GOT3 (cell line): ENCODE measurements around the gene HSPD1.
"Not testable (repeated sequence)": the region's sequence is repeated elsewhere in the genome, so short reads cannot be mapped to it uniquely, and the experiment has no call there.

ENCODE experiments used
- DNase-seq: peaks from one replicate; lab custom pipeline; 2025; ENCODE audit warnings: mixed read lengths; lab: John Stamatoyannopoulos, UW

The HSPD1 gene

DNA sequence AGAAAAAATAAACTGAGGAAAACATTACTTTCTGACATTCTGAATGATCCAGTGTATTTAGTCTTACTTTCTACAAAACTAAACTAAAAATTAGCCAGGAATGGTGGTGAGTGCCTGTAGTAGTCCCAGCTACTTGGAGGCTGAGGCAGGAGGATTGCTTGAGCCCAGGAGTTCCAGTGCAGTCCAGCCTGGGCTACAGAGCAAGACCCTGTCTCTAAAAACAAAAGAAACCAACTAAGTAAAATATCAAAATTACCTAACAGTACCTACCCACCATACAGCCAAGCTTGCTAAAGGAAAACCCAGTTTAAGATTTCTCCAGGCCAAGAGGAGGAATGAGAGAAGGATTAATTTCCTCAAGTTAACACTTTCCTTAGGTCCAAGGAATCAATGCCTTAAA is 2.9 kb downstream of the HSPD1 start:
- no peak for DNase-seq

DNA sequence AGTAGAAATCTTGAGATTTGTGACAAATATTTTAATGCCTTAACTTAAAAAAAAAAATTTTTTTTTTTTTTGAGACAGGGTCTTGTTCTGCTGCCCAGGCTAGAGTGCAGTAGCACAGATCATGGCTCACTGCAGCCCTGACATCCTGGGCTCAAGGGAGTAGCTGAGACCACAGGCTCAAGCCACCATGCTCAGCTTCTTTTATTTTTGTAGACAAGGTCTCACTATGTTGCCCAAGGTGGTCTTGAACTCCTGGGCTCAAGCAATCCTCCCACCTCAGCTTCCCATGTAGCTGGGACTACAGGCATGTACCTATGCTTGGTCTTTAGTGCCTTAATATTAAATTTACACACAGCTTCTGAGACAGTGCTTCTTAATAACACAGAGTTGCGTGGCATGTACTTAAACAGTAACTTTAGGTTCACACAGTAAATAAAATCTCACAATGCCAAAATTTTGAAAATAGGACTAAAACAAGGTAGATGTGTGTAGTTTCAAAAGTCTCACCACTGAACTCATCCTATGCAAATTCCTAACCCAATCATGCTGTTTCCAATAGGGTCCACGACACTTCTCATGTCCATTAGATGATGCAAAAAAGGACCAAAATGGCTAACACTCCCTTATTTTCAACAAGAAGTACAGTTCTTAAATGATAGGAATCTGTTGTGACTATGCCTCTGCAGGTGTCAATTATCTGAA is 4.1 kb downstream of the HSPD1 start:
- no peak for DNase-seq

DNA sequence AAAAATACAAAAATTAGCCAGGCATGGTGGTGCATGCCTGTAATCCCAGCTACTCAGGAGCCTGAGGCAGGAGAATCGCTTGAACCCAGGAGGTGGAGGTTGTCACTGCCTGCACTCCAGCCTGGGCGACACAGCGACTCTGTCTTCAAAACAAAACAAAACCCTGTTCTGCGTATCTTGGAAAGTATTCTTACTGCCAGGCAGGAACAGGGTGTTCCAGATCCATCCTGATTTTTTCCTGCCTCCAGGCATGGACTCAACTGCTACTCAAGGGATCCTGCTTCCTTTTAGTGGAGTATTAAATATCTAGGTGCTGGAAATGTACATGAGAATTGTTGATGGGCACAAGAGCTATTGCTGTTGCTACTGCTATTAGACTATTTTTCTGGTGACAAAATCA is 12.3 kb downstream of the HSPD1 start:
- DNase-seq, result no peak

DNA sequence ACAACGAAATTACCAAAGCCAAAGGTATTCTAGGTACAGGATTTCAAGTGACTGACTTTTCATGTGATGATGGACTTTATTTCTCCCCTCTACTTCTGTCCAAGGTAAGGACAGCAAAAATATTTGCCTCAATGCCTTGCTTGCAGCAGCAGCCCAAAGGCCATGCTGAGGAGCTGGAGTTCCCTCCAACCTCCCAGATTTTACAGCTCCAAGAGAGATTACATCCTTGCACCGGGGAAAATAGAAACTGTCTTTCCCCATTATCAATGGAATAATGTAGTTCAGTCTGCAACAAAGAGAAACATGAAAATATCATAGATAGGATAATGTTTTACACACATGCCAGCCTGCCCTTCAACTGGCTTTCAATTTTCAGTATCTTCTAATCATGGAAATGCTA is 13.5 kb downstream of the HSPD1 start:
- no peak for DNase-seq

DNA sequence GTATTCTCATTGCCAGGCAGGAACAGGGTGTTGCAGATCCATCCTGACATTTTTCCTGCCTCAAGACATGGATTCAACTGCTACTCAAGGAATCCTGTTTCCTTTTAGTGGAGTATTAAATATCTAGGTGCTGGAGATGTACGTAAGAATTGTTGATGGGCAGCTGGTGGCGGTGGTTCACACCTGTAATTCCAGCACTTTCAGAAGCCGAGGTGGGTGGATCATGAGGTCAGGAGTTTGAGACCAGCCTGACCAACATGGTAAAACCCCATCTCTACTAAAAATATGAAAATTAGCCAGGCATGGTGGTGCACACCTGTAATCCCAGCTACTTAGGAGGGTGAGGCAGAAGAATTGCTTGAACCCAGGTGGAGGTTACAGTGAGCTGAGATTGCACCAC is 15.4 kb downstream of the HSPD1 start:
- DNase-seq, result not testable (repeated sequence)

DNA sequence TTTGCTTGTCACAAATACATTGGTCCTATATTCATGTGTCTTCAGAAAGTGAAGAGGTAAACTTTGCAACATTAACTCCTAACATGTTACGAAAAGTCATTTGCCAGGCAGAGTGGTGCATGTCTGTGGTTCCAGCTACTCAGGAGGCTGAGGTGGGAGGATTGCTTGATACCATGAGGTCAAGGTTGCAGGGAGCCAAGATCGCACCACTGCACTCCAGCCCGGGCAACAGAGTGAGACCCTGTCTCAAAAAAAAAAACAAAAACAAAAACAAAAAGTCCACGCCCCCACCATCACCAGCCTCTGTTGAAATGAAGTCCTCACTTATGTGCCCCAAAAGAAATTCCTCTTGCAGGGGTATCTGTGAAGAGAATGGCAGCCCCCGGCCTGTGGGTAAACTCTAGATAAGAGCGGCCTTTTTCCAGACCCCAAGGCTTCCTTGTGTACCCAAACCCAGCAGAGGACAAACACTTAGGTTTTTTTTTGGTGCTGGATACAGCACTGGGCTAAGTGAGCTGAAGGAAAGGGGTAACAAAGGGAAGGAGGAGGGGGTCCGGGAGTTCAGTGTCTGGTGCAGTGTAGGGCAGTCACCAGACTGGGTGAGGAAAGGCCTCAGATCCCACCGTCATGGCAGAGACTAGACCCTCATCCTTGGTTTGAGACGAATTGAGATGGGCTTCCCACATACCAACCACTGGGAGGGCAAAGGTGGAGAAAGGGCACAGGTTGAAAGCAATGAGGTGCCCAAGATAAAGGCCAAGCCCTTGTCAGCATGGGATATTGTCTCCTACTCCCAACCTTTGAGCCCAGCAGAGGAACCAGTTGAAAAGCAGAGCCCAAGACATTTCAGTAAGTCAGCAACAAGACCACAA is 19.2 kb downstream of the HSPD1 start:
- no peak for DNase-seq

DNA sequence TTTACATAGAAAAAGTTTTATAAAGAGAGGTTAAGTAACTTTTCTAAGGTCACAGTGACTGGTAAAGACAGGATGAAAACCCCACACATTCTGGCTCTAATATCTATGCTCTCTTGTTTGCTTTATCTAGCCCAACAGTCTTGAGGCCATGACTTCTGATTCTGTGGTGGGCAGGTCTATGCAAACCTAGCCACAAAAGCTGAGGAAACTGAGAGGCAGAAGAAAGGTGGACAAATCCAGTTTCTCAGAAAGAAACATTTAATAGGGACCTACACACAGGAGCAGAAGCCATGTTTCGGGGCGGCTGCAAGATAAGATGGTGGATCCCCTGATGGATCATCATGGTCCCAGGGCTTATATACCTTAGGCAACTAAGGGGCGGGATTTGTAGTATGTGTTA is 21.8 kb downstream of the HSPD1 start:
- no peak for DNase-seq

DNA sequence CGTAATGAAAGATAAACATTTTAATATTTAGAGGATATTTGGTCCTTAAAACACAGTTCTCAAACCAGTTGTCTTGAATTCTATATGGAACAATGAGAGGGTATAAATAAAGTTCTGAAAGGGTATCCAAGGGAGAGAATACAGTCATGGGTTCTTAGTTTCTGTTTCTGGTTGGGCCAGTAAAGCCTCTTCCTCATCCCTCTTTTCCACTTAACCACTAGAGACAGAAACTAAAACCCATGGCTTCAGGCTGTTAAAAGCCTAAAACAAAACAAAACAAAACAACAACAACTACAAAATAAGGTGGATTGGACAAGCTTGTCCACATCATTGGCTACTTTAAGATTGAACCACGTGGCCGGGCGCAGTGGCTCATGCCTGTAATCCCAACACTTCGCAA is 27.5 kb downstream of the HSPD1 start:
- DNase-seq, result no peak

DNA sequence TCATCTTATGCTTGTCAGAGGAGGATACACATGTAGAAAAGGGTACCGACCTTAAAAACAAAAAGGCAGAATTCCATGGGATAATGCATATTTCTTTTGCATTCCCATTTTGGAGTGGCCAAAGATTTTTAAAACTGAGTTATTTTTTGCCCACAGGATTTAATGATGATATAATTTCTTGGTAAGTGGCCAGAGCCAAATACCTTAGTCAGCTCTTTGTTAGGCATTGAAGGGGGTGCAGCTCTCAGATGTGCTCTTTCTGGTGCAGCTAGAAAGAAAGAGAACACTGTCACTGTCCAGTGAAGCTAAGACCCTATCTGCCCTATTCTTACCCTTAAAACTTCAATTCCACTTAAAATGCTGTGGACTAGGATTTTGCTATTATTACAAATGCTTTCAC is 35.5 kb downstream of the HSPD1 start:
- DNase-seq, result no peak

DNA sequence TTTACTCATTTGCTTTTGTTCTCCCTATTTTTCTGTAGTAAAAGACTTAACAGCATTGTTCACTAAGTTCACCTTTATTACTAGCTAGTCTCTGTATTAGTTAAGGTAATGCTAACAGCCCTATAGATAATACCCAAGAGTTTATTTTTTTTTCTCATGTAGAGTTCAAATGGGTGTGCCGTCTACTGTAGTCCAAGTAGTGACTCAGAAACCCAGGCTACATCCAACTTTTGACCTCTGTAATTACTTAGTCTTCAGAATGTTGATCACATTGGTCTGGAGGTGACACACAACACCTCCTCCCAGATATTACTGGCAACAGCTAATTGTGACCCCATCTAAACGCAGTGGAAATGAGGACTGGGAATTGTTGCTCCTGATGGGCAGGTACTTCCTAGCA is 38.6 kb downstream of the HSPD1 start:
- no peak for DNase-seq

DNA sequence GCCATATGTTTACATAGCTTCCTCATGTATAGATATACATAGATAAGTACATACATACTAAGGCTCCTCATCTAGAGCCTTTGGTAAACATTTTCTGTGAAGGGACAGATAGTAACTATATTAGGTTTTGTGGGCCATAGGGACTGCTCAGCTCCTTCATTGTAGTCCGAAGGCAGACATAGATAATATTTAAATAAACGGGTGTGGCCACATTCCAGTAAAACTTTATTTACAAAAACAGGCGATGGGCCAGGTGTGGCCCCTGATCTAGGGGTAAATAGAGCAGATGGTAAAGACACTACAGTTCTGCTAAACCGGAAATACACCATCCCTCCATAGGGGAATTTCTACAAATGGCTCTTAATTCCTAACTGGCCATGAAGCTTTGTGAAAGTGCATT is 39.0 kb downstream of the HSPD1 start:
- no peak for DNase-seq

DNA sequence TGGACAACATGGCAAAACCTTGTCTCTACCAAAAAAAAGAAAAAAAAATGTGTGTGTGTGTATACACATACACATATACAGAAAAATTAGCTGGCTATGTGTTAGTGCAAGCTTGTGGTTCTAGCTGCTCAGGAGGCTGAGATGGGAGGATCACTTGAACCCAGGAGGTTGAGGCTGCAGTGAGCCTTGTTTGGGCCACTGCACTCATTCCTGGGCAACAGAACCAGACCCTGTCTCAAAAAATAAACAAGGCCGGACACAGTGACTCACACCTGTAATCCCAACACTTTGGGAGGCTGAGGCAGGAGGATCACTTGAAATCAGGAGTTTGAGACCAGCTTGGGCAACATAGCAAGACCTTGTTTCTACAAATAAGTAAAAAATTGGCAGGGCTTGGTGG is 44.2 kb downstream of the HSPD1 start:
- DNase-seq, result no peak

DNA sequence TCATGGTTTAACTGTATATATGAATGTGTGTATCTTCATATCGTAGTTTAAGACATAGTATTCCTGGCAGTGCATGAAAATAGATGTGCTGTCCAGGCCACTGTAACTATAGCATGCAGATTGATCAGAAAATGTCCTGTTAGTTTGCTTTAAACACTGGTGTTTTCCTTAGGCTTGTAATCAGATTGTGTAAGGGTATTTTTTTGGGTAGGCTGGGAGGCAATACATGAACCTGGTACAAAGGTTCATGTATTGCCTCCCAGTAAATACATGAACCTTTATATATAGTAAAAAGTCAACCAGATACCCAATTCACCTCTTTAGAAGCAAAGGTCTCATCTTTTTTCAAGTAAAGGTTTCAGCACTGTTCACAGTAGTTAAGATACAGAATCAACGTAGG is 44.7 kb downstream of the HSPD1 start:
- no peak for DNase-seq

DNA sequence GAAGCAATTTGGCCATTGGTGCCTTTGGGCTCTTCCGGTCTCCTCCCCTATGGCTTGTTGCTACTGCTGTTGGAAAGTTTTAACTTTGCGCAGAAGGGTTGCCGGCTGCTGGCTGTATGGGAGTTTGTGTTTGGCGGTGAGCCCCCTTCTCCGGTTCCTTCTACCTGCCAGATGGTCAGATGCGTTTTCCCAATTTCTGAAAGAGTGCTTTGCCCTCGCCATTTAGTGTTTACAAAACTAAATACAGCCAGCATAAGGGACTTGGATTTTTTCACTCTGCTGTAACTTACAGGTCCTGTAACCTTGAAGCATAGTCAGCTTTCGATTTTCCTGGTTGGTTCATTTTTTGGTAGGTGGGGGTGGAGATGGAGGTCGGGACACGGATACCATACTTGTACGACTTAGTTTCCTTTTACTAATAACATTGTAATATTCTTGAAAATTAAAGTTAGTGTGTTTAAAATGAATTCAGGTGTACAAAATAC is 45.7 kb downstream of the HSPD1 start:
- DNase-seq, result no peak

DNA sequence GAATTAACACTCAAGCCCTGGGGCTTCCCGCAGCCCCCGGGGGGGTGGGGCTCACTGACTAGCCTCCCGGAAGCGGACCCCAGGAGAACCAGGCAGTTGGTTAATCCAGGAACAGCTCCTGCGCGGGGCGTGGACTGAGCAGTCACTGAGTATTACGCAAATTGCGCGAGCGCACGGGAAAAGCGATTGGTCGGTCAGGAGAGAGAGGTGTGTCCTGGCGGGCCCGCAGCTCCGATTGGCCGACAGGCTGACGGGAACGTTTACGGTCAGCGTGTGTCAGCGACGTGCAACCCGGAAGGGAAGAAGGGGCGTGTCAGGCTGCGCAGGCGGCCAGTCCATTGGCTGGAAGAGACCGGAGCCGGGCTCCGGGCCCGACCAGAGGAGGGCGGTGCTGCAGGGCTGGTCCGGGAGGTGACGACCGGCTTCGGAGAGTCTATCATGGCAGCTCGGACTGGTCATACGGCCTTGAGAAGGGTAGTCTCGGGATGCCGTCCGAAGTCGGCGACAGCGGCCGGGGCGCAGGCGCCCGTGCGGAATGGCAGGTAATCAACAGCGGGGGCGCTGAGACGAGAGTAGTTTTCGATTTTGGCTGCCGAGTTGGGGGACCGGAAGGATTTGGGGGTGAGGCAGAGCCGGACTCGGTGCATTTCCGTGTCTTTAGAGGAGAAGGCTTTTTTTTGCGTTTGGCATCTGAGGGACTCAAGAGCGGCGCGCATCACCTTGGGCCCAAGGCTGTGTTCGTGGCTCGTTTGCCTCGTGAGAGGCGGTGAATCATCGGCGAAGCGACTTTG is 46.3 kb downstream of the HSPD1 start, which contains the start of gene COQ10B:
Gene COQ10B, plus strand, starts transcription at position 430 of the 791 bp plus-strand sequence. Its CDS starts 9 bp downstream, at position 439.
- peak; percentile 97 for DNase-seq

DNA sequence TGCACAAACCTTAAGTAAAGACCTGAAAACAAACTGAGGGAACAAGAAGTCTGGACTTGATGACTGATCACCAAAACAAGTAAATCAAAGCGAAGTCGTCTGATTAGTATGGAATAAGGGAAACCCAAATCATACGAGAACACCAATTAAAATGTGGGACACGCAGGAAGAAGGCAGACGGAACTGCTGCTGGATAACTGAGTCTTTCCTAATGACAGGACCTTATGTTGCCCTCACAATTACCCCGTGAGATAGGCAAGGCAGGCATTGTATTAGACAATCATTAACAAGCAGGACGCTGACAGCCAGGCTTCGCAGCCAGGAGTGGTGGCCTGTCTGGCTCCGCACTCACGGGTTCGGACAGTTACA is 46.9 kb downstream of the HSPD1 start:
- no peak for DNase-seq

DNA sequence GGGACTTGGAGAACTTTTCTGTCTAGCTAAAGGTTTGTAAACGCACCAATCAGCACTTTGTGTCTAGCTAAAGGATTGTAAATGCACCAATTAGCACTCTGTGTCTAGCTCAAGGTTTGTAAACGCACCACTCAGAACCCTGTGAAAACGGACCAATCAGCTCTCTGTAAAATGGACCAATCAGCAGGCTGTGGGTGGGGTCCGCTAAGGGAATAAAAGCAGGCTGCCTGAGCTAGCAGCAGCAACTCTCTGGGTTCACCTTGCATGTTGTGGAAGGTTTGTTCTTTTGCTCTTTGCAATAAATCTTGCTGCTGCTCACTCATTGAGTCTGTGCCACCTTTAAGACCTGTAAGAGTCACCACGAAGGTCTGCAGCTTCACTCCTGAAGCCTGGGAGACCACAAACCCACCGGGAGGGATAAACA is 48.7 kb downstream of the HSPD1 start:
- DNase-seq, result not testable (repeated sequence)

DNA sequence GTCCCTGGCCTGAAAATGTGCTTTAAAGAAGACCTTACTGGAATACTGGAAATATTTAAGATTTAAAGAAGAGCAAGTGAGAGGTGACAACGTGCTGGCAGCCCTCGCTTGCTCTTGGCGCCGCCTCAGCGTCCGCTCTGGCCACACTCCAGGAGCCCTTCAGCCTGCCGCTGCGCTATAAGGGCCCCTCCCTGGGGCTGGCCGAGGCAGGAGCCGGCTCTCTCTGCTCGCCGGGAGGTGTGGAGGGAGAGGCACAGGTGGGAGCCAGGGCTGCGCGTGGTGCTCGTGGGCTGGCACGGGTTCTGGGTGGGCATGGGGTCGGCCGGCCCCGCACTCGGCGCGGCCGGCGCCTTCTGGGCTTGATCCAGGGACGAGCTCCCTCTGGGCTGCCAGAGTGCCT is 49.2 kb downstream of the HSPD1 start:
- DNase-seq, result no peak

DNA sequence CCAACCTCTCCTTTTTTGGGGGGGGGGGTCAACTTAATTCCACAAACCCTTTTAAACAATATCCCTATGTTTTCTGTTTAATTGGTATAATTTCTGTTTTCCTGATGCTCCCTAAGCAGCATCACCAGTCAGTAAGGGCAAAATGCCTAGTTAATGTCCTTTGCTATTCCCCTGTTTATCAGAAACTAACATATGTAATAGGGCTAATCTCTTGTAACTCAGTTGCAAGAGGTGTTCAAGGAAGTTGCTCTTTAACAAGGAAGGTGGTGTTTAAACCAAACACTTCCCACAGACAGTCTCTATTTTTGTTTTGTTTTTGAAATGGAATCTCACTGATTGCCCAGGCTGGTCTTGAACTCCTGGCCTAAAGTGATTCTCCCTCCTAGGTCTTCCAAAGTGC is 52.8 kb downstream of the HSPD1 start:
- DNase-seq, result no peak

DNA sequence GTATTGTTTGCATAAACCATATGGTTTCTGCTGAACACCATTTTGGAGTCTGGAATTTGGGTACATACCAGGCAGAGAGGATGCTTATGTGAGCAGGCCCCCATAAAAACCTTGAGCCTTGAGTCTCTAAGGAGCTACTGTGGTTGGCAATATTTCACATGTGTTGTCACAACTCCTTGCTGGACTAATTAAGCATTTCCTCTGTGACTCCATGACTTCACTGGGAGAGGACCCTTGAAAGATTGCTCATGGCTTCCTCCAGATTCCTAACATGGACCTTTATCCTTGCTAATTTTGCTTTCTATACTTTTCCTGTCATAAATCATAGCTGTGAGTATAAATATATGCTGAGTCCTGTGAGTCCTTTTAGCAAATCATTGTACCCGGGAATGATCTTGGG is 53.9 kb downstream of the HSPD1 start:
- DNase-seq, result no peak

DNA sequence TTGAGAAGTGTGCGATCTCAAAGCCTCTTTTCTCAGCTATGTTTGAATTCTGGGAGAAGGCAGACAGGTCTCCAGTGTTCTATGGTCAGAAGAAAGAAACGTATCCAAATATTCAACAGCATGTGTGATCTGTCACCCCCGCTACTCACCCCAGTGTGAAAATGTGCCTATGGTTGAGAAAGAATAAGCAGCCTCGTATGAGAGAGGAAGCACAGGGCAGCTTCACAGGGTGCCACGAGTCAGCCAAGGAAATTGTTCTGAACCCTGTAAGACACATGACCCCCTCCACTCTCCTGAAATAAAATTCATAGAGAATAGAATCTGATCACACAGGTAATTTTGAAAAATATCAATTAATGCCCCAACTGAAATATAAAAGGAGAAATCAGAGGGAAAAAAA is 56.8 kb downstream of the HSPD1 start:
- DNase-seq, result no peak

DNA sequence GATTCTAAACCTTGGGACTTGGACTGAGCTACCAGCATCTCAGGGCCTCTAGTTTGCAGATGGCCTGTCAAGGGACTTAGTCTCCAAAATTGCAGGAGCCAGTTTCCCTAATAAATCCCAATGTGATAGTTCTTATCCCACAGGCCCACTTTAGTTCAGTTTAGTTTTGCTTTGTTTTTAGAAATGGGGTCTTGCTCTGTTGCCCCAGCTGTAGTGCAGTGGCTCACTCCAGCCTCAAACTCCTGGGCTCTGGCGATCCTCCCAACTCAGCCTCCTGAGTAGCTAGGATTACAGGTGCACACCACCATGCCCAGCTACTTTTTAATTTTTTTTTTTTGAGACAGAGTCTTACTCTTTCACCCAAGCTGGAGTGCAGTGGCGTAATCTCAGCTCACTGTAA is 62.3 kb downstream of the HSPD1 start:
- DNase-seq, result no peak
